NCI-H748 (cell line): Measurements from ENCODE around the gene RTF2.

Experiments used
- DNase-seq: peaks from one replicate; lab custom pipeline; 2025; ENCODE audit not compliant: unreplicated experiment; lab: John Stamatoyannopoulos, UW

RTF2 gene, protein sequence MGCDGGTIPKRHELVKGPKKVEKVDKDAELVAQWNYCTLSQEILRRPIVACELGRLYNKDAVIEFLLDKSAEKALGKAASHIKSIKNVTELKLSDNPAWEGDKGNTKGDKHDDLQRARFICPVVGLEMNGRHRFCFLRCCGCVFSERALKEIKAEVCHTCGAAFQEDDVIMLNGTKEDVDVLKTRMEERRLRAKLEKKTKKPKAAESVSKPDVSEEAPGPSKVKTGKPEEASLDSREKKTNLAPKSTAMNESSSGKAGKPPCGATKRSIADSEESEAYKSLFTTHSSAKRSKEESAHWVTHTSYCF

DNA sequence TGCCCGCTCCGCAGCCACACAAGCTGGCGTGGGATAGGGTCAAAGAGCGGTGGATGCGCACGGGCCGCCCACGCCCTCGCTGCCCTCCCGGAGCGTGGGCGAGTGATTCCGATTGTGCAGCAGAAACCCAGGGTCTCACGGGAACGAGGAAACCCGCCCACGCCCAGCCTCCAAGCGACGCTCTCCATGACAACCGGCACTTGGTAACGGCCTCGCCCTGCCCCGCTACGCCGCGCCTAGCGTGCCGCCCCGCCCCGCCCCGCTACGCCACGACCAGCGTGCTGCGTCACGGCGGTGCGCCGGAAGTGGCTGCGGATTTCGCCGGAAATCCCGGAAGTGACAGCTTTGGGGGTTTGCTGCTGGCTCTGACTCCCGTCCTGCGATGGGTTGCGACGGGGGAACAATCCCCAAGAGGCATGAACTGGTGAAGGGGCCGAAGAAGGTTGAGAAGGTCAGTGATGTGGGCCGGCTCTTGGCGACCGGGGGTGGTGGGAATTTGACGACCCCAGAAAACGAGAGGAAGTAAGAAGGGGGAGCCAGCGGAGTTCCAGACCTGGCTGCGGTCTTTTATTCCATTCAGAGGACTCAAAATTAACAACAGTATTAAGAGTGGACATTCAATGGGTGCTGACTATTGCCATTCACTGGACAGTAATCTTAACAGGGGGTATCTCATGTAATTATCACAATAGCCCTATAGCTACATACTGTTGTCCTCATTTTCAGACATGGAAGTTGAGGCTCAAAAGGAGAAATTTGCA is at the start of gene RTF2:
TSS of gene RTF2 (plus strand) at position 312 of the 761 bp plus-strand sequence. CDS start at position 383, 71 bp downstream.
- DNase-seq, result peak; percentile 92

DNA sequence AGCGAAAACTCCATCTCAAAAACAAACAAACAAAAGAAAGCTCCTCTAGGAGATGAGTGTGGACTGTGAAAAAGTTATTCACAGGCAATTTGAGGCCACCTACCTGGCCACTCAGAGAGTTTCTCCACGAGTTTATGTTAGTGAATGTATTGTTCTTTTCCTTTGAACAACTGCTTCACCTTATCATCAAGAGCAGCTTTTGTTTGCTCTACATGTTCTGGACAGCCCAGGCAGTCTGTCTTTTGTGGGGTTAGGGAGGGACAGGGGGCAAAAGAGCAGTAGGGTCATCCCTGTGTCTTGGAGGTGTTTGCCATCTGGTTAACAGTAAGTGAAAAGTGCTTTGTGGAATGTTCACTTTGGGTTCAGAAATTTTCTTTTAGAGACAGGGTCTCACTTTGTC is 48.4 kb upstream of the RTF2 start:
- DNase-seq, result no peak

DNA sequence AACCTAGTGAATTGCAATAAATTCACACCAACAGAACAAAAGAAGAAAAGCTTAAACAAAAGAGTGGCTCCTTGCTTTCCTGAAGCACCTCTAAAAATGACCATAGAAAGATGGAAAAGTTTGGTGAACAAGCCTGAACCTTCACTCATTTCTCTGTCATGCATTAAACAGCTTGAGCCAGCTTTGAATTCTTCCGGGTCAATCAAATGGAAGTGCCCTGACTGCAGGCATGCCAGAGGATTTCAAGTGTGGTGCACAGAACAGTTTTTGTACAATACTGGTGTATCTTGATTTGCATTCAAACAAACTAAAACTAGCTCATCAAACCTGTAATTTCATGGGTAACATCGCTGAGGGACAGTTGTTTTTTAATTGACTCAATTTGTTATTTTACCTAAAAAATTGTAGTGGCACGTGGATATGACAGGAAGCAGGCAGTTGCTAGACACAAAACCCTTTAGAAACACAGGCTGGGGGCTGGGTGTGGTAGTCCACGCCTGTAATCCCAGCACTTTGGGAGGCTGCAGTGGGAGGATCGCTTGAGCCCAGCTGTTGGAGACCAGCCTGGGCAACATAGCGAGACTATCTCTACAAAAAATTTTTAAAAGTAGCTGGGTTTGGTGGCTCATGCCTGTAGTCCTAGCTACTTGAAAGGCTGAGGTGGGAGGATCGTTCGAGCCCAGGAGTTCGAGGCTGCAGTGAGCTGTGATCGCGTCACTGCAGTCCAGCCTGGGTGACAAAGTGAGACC is 47.3 kb upstream of the RTF2 start:
- DNase-seq, result no peak

DNA sequence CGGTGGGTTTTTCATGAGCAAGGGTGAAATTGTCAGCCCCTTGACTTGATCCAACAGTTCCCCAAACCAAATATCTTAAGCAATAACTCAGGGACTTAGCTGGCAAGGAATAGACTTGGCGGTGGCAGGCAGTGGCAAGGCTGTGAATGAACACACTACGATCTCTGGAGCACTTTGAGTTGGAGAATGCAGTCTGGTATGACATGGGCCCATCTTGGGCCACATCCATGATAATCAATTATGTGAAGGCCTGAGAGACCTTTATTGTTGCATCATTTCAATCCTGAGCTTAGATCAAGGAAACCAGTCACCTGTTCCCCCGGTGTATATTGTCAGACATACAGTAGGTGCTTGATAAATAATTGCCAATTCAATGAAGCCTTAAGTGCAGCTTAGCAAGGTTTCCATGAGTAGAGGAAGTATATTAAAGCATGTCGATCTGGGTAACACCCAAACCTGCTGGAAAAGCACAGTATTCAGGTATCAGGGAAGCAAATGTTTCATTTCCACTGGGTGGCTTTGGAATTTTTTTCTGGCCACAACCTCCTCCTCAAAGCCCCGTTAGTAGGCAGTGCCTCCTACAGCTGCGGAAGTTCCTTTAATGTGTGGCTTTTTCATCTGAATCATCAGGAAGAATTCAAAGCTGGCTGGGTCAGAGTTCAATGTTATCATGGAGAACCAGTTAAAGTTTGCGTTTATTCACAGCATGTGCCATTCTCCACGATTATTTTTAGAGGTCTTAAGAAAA is 46.2 kb upstream of the RTF2 start:
- no peak for DNase-seq

DNA sequence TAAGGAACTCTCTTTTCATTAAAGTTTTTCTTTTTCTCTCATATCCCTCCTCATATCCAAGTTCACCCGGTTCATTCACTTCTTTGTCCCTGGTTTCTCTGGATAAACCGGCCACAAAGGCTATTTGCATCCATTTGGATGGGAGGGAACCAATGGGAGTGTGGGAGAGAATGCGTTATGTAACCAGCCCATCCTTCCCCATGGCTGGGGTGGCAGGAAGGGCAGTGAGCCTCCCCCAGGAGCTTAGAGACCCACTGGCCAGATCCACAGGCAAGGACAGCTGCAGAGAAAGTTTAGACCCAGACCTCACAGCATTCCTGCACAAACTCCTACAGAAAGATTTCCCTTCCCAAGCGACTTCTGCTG is 45.6 kb upstream of the RTF2 start:
- no peak for DNase-seq

DNA sequence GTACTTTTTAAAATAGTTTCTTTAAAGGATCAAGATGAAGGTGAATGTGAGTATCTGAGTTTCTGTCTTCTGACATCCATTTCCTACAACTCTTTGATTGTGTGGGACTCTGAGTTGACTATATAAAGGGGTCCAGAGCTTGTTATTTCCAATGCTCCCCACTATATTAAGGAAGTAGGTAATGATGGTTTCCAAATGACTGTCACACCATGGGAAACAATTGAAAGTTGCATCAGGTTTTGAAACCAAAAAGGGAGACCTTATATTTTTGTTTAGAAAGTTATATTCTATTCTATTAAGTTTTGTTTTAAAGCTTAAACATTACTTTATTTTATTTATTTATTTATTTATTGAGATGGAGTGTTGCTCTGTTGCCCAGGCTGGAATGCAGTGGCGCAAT is 45.2 kb upstream of the RTF2 start:
- DNase-seq, result no peak

DNA sequence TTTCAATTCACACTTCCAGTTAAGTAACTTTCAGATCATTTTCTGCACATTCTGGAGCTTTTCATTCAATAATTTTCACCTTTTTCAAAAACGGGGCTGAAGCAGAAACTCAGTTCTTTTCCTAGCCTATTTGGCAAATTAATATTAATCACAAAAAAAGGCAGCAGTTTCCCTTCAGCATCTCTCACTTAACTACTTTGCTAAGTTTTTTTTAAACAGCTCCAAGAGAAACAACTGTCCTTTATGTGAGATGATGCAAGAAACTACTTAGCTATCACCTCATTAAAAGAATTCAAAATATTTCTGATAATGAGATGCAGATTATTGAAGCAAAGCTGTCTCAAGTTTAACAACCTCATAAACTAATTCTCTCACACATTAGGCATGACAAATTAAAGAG is 44.5 kb upstream of the RTF2 start:
- no peak for DNase-seq

DNA sequence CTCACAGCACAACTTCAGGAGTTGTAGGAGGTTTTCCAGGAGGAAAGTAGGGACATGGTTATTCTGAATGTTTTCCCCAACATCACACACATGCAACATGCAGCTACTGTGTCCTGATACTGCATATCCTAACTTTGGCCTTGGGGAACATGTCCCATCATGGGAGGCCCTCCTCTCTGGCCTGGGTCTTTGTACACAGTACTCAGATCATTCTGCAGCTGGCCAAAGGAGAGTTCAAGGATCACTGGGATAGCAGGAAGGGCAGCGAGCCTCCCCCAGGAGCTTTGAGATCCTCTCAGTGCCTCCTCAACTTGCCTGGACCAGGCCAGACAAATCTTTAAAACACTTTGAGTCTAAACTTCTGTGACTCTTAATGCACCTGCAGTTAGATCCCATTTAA is 43.5 kb upstream of the RTF2 start:
- no peak for DNase-seq

DNA sequence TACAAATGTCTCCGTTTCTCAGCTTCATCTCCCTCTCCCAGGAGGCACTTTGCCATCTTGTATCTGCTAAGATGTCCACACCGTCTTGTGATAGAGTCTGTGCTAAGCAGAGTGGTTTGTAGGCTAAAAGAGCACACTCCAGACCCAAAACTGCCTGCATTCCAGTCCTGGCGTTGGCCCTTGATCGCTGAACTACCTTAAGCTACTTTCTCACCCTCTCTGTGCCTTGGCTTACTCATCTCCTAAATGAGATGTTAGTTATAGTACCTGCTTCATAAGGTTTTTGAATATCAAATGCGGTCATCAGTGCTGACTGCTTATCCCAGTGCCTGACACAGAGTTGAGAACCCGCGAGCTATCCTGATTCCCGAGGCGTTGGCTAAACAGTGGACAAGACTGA is 42.4 kb upstream of the RTF2 start:
- DNase-seq, result no peak

DNA sequence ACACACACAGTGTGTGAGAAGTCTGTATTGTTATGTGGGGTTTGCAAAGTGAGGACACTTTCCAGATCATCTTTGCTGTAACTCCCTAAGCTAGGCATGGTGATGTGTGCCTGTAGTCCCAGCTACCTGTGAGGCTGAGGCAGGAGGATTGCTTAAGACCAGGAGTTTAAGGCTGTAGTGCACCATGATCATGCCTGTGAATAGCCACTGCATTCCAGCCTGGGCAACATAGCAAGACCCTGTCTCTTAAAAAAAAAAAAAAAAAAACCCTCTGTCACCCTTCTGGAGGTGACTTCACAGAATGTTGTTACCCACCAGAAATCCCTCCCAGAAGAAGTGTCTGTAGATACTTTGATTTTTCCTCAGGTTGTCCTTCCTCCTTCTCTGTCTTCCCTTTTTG is 41.5 kb upstream of the RTF2 start:
- no peak for DNase-seq

DNA sequence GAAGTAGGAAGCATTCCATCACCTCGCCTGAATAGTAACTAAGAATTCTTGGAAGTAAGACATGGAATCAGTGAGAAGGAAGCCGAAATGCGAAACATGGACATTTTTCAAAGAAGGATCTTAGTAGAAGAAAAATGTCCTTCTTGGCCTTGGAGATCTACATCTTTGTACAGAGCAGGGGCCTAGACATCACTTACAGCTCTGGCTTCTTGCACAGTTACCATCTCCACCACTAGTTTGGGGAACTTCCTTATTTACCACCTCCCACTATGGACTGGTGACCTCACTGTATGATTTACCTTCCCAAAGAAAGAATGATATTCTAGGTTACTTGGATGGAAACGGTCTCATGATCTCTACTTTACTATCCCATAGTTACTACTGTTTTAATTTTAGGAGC is 40.6 kb upstream of the RTF2 start:
- no peak for DNase-seq

DNA sequence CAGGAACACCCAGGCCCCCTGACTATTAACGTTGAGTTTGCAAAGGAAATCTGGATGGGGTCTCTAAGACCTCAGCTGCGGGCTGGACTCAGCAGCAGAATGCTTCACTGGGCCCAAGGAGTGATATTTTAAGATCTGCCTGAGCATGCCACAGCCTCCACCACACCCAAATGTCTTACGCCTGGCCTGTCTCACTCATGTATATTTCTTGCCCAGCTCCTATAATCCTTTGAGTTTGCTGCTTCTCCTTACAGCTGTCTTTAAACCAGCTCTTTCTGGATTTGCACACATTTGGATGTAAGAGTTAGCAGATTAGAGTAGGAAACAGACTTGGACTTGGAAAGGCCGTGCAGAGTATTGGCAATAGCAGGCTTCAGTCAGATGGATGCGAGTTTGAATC is 40.0 kb upstream of the RTF2 start:
- no peak for DNase-seq

DNA sequence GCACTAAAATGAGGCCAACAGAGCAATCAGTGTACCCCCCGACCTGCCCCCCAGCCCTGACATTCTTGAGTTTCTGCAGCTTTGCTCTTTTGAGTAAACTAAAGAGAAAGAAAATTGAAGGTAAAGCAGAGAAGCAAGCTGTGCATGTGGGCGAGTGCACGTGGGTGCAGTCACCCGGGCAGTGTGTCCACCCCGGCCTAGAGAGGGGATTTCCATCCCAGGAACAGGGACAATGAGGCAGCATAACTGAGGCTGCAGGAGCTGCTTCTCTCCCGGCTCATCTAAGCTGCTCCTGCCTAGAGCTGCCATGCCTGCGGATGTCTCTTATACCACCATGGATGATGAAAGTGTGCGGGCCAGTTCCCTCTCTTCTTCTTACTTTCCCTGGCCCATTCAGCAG is 39.5 kb upstream of the RTF2 start:
- no peak for DNase-seq

DNA sequence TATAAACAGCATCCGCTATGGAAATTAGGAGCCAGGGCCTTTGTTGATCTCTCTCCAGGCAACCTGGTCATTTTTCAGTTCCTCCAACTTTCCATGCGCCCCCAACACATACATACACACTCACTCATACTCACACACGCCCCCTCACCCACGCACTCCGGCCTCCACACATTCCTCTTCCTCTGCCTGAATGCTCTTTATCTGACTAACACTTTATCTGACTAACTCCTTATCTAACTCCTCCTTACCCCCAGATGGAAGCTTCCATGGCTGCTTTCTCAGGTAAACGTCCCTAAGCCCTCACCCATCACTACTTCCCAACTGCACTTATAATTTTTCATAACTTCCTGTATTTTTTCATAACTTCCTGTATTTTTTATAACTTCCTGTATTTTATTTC is 38.9 kb upstream of the RTF2 start:
- DNase-seq, result no peak

DNA sequence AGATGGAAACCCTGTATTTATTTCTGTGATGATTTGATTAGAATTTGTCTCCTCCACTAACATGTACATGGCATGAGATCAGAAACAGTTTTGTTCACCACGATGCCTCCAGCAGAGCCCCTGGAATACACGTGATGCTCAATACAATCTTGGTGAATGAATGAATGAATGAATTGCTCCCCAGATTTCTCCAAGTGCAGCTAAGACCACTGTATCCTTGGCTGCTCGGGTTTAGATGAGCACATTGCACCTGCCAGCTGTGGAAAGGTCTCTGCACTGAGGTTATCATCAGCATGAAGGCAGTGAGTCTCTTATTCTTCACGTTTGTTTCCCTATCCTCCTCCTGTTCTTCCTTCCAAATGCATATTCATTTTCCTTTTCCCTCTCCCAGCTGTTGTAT is 38.5 kb upstream of the RTF2 start:
- DNase-seq, result no peak

DNA sequence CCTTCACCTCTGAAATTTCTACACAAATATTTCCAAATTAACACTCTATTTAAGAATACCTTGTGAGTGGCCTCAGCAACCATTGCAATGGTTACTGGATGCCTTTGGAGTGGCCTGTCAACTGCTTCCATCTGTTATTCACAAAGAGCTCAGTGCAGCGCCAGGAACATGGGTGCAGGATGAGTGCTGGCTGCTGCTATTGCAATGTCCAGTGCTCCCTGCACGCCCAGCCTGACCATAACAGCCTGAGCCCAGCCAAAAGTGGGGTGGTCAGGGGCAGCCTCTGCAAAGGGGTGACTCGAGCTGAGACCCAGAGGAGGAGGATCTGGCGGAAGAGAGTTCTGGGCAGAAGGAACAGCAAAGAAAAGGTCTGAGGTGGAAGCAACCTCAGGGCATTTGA is 38.0 kb upstream of the RTF2 start:
- DNase-seq, result no peak

DNA sequence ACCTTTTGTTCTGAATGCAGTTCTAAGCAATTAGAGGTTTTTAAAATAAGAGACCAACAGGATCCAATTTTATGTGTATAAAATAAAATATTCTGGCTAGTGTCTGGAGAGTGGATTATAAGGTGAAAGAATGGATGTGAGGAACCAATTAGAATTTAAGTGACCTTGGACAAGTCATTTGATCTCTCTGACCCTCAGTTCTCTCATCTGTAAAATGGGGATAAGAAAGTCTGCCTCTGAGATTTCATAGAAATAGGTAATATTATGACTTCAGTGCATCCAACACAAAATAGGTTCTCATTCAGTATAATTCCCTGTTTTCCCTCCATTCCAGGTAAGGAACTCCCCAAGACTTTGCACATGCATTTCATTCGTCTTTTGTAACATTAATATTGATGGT is 37.5 kb upstream of the RTF2 start:
- DNase-seq, result no peak

DNA sequence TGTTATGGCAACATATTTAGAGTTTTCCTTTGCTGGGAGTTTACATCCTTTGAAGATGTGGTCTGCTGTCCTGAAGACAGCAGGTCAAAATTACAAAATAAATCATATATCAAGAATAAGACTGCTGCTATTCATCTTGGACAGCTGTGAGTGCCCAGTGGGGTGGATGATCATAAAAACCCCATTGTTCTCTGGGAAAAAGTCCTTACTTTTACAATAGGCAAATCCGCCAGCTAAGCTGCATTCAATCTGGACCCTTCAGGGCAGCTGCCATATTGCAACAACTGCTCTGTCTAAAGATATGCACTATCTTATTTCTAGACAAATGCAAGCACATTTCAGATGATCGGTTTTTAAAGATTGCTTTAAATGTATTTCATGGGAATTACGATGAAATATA is 37.0 kb upstream of the RTF2 start:
- DNase-seq, result no peak

DNA sequence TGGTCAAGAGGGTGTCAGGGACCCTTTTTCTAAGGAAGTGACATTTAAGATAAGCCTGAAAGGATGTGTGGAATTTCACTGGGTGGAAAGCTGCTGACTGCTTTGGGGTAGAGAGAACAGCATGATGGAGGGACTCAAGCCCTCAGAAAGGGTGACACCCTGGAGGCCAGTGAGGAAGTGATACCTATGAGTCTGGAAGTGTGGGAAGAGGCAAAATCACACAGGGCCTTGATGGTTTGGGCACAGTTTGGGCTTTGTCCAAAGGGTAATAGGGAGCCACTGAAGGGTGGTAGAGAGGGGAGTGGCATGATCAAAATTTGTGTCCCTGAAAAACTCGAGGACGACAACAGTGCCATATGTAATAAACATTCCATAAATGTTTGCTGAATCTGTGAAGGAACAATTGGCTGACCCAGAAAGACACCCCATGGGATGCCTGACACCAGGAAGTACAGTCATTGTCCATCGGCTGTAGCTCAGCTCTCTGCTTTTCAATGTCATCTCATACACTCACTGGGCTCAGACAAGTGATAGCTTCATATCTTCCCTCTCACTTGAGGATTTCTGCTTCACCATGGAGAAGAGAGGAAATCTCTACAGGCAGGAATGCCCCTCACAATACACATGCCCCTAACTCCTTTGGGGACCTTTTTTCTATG is 35.1 kb upstream of the RTF2 start:
- no peak for DNase-seq

DNA sequence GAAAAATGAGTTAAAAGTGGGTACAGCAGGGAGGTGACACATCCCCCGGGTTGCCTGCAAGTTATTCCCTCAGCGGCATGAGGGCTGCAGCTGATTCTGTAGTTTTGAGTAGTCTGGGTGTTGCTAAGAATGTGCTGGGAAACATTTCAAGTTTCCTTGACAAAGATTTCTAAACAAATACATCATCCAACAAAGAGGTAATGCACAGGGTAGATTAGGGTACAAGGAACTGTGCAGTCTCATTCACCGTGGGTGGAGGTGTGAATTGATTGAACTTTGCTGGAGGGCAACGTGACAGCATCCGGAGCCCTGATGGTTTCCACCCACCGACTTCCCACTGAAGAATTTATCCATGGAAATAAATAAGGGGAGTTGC is 34.6 kb upstream of the RTF2 start:
- DNase-seq, result no peak
